ENCODE measurements around the gene HACD3.

Gene HACD3

DNA sequence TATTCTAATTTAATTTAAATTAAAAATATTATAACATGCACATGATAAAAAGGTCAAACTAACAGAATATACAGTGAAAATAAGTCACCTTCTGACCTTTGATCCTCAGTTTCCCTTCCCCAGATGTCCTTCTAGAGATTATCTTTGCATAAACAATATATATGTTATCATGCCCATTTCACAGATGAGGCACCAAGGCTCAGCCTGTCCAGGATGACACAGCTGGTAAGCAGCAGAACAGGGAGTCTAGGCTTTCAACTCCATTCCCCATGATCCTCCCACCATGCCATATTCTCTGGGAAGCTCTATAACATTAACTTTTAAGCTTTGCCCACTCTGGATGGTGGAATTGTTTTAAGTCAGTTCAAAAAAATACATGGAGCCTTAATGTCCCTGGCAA, 92.8 kb downstream of the HACD3 start:
- no peak for DNase-seq (ENCODE audit: extremely low spot score)
- POLR2A ChIA-PET, result no interaction called here
- TF ChIP-seq, protein P1, sequence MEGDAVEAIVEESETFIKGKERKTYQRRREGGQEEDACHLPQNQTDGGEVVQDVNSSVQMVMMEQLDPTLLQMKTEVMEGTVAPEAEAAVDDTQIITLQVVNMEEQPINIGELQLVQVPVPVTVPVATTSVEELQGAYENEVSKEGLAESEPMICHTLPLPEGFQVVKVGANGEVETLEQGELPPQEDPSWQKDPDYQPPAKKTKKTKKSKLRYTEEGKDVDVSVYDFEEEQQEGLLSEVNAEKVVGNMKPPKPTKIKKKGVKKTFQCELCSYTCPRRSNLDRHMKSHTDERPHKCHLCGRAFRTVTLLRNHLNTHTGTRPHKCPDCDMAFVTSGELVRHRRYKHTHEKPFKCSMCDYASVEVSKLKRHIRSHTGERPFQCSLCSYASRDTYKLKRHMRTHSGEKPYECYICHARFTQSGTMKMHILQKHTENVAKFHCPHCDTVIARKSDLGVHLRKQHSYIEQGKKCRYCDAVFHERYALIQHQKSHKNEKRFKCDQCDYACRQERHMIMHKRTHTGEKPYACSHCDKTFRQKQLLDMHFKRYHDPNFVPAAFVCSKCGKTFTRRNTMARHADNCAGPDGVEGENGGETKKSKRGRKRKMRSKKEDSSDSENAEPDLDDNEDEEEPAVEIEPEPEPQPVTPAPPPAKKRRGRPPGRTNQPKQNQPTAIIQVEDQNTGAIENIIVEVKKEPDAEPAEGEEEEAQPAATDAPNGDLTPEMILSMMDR (IDR thresholded peaks at IDR 0.05; ENCODE audit: control extremely low read depth, extremely low read depth, low read depth, missing control alignments), result no peak
- CTCF ChIA-PET, result interaction anchor here (2.1 to 3.4 kb wide), 3 partner anchors 12 to 36 kb away, joined by 5 to 24 read pairs (median 8); partner anchors contain the start of gene INTS14

DNA sequence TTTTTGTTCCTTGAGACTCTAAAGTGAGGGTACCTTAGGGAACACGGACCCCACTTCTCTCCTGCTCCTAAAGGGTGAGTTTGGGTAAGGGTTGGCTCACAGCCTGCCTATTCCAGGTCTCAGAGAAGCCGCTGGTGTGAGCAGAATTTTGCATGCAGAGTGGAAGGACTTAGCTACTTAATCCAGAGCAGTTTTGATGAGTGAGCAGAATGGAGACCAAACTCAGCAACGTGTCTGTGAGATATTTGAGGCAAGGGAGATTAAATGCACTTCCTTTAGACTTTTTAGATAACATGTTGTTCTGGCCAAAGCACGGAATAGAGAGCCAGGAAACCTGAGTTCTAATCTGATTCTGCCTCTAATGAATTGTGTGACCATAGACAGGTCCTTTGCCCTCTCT, 96.6 kb downstream of the HACD3 start:
- ChIA-PET CTCF (interaction anchor here (0.8 to 8.1 kb wide), 3 partner anchors 12 to 230 kb away, joined by 3 to 52 read pairs (median 8); partner anchors contain the start of gene INTS14), POLR2A (no interaction called here)
- no peak for DNase-seq (ENCODE audit: extremely low spot score)
- TF ChIP-seq, protein P1 (IDR thresholded peaks at IDR 0.05; ENCODE audit: control extremely low read depth, extremely low read depth, low read depth, missing control alignments), result no peak

Data from GM10248 (cell line).